NCI-H82 (cell line): ENCODE data around the gene SLC24A4.

Experiments used
- DNase-seq: peaks from one replicate; lab custom pipeline; 2025; lab: John Stamatoyannopoulos, UW

SLC24A4 gene

GRCh38 chr14:92316937-92317336, 6.0 kb upstream of the SLC24A4 start:
- DNase-seq = no peak

DNA sequence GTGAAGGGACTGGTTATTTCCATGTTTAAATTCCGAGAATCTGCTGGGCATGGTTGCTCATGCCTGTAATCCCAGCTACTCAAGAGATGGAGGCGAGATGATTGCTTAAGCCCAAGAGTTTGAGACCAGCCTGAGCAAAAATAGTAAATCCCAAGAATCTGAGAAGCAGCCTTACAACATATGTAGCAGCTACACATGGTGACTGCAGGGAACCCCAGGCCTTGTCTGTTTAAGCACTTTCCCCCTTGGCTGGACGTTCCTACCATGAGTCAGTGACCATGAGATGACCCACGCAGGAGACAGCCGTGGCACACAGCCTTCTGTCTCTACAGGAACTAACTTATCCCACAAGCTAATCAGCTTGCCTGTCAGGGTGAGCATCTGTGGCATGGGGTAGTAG, 5.5 kb upstream of the SLC24A4 start:
- DNase-seq = no peak

- no peak for DNase-seq
Measured at GRCh38 chr14:92321701-92322100, 1.3 kb upstream of the SLC24A4 start.

GRCh38 chr14:92322516-92322915, 449 bp upstream of the SLC24A4 start:
- no peak for DNase-seq

DNA sequence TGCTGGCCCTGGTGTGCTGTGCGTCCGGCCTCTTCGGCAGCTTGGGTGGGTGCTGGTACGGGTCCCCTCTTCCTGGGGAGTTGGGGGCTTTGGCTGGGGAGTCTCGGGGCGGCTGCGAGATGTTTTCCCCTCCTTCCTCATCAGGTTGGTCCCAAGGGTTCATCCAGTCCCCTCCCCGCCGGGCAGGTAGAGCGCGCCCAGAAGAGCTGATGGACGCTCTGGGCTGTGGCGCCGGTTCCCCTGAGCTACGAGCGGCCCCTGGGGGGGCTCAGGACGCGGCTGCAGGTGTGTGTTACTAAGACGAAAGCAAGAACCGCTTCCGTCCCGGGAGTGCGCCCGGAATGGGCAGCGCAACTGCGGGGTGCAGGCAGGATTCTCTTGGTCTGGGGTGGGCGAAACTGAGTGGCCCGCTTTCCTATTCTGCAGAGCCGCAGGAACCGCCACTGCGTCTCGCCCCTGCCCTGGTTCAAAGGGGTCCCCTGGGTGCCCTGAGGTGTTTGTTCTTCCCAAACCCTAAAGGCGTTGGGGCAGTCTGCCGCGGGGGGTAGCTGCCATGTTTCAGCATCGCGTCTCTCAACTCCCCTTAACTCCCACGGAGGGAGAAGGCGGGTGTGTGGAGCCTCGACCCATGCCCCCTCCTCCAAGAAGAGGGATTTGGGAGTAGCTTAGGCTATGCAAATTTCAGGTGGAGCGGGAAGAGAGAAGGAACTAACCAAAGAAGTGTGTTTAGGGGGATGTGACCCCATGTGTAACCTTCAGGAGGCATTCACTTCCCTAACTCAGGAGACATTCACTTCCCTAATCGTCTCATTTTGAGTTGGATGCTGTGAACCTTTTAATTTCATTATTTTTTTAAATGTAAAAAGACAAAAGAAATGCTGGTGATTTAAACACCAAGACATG, 1.2 kb downstream of the SLC24A4 start:
- DNase-seq = no peak

DNA sequence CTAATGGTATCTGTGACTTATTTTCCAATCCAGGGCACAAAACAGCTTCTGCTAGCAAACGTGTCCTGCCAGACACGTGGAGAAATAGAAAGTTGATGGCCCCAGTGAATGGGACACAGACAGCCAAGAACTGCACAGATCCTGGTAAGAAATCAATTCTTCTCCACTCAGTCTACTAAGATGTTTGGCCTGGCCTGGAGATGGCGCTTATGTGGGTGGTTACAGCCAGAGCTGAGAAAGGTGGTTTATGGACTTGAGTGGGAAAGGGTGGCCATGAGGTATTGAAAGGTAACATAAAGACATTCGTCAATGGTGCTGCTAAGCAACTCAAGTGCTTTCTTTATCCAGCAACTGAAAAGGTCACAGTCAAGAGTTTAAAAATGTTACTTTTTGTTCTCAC, 2.9 kb downstream of the SLC24A4 start:
- DNase-seq = peak; percentile 13

DNA sequence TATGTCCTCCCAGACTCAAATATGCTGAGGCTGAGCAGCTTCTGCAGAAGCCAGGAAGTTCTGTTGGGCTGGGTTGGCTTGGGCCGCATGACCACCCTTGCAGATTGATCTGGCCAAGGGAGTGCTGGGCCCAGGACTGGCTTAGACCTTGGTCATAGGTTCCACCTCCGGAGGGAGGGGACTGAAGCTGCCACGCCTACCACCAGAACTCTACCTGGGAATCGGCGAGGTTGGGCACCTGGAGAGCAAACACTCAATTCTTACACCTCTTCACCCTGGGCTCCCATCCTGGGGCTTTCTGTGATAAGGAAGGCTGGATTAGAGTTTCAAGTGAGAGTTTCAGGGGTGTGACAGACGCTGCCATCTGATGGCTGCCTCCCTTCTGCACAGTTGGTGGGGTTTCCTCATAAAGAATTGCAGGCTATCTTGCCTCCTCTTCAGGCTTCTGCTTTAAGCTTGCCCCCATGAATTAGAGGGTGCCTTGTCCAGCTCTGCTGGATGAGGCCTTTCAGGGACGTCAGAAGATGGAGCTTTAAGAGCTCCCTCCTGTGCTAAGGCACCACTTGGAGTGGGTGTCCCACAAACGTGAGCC, 5.8 kb downstream of the SLC24A4 start:
- peak; percentile 27 for DNase-seq

DNA sequence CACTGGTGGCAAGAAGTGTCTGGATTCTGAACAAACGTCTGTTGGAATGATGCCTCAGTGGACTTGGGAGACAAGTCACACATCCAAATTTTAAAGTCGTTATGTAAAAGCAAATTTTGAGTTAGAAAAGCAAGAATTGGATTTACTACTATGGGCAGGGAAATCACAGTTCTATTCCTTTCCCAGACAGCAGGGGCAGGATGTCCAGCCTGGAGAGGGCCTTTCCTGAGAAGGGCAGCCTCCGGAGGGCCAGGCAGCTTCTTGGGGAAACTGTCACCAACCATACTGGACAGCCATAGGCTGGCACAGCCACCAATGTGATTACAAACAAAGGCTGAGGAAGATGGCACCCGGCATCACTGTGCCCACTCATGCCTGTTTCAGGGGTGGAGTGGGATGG, 11.1 kb downstream of the SLC24A4 start:
- DNase-seq = no peak

DNA sequence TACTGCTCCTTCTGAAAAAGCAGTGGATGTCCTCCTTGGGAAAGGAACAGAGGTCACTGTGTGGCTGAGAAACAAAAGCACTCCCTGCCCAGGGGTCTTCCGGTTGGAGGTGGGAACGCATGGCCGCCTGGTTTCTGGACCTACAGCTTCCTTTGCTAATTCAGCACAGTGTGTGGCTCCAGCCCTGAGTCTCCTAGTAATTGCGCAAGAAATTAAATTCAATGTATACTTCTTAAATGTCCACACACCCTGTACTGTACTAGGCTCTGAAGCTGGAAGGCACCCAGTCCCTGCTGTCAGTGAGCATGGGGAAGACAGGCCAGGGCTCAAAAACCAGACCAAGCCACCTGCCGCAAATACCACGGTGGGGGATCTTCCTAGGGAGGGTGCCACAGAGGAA, 13.4 kb downstream of the SLC24A4 start:
- DNase-seq = no peak

- DNase-seq = no peak
Measured at GRCh38 chr14:92339426-92339825, 16.5 kb downstream of the SLC24A4 start.

DNA sequence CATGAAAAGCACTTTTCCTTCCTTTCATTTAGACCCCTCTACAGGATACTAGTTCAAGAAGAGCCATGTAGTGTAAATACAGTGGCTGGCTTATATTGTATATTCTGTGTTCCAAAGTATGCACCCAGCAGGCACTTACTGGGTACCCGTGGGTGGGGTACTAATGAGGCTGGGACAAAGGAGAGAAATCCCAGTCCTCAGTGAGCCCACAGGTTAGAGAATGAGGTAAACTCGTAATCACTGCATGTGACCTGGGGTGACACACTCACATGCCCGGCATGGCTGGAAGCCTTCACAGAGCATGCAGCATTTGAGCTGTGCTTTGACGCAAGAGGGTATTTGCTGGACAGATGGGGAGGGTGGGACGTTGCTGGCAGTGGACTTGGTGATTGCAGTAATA, 17.1 kb downstream of the SLC24A4 start:
- peak; percentile 66 for DNase-seq

GRCh38 chr14:92340931-92341330, 18.0 kb downstream of the SLC24A4 start:
- DNase-seq = peak; percentile 29

DNA sequence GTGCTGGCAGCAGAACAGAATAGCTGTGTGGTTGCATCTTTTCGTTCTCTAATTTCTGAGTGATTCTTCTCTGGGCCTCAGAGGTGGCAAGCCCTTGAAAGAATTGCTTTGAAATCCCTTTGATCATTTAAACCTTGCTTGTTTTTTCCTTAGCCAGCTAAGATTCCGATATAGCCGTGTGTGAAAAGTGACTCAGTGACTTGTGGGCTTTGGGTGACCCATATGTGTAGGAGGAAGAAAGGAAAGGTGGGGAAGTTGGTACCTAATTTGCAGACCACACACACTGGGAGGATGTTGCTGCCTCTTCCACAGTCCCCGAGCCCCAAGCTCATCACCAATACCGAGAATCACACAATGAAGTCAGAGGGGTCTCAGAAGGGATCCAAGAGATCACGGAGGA, 18.8 kb downstream of the SLC24A4 start:
- DNase-seq = no peak

DNA sequence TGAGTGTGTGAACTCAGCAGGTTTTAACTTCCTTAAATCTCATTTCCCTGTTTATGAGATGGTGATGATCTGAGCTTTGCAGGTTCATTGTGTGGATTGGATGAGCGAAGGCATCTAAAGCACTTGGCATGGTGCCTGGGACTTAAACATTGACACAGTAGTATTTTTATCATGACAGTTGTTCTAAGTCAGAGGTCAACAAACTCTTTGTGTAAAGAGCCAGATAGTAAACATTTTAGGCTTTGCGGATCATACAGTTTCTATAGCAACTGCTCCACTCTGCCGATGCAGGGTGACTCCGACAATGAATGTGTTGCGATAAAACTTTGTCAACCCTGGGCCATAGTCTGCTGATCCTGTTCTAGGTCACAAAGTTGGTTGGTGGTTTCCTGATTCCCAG, 25.2 kb downstream of the SLC24A4 start:
- peak; percentile 77 for DNase-seq

DNA sequence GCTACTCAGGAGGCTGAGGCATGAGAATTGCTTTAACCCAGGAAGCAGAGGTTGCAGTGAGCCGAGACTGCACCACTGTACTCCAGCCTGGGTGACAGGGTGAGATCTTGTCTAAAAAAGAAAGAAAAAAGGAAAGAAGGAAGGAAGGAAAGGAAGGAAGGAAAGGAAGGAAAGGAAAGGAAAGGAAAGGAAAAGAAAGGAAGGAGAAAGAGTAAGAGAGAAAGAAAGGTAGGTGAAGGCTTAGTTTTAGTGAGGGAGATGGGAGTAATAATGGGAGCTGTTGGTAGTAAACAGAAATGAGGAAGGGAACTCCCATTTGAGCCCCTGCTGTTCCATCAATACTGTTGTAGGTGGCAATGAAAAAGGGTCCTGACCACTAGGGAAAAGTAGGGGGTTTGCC, 28.8 kb downstream of the SLC24A4 start:
- DNase-seq = no peak

GRCh38 chr14:92352158-92352985, 29.4 kb downstream of the SLC24A4 start:
- DNase-seq = peak; percentile 62

DNA sequence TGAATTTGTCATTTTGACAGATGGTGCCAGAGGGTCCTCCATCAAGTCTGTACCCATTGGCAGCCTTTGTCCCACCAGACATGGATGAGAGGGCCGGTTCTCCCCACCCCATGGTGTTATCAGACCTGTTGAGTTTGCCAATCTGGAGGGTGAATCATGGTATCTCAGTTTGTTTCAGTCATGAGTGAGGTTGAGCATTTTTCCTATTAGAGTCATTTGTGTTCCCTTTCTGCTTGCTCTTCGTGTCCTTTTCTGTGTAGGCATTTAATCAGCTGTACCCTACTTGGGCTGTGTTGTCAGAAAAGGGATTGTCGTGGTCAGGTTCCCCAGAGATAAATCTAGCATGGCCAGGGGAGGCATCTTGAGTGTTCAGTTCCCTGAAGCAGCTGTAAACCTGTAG, 30.5 kb downstream of the SLC24A4 start:
- no peak for DNase-seq

DNA sequence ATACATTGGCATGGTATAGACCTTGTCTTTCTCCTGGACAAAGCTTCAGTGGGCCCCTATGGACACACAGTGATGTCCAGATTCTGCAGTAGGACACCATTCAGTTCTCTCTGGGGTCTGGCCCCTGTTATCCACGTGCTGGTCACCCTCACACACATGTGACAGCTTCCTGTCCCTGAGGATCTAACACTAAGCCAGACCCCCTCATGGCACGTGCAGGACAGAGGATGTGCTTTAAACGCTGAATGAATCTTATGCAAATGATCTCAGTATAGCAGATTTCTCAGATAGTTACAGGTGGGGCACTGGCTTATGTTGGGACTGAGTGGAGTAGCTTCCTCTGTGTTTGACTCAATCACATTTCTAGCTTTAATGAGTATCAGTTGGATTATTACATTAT, 33.7 kb downstream of the SLC24A4 start:
- no peak for DNase-seq

DNA sequence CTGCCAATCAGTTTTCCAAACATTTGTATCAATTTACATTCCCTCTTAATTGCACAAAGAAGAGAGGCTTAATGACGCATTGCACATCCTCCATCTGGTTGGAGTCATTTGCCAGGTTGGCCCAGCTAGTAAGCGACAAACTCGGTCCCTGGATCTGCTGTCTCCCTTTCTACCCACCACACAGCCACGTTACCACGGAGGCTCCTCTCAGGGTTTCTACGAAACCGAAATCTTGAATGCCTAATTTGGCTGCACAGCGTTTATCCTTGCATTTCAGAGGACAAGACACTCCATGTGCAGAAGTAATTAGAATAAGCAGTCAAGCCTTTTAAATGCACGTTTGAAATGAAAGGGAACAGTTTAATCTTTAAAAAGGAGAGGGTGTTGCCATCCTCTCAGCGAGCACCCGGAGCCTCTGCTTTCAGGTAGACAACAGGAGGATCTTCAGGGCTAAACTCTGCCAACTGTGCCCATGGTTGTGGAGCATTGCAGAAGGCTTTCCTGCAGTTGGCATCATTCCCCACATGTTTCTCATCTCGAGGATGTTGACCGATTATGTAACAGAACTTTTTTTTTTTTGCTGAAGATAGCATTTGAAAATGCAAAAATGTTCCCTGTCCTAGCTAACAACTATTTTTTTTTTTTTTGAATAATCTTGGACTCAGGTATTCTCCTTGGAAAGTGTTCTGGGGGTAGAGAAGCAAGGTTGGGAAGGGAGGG, 37.8 kb downstream of the SLC24A4 start:
- no peak for DNase-seq

DNA sequence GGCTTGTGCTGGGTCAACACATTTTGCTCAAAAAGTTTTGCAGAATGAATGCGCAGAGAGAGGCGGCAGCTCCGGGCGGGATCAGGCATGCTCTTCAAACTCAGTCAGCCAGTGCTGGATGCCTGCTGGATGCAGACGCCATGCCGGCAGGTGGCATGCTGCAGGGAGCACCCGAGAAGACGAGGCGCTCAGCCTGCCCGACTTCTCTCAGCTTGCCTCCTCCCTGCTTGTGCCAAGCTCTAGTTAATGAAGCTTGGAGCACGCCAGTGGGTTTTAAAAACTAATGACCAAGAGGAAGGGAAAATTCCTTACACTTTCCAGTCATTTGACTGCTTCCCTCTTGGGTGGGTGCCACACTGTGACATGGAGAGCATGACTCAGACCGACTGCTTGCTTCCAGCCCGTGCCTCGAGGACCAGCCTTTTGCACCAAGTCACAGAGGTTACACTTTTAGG, 39.8 kb downstream of the SLC24A4 start:
- no peak for DNase-seq

- DNase-seq = no peak
Measured at GRCh38 chr14:92366237-92366636, 43.3 kb downstream of the SLC24A4 start.

DNA sequence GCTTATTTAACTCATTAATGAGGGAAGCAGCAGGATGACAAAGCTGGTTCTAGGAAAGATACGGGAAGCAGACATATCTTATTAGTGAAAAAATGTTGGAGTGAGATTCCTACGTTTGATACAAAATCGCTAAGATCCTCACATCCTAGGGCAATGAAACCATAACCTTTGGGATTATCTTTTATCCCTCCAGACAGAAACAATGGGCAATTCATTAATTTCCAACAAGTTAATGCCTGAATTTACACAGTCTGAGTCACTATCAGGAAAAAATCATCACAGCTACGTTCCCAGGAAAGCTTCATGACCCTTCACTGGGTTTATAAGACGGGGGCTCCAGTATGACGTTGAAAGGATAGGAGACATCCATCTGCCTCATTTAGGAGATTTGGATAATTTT, 45.0 kb downstream of the SLC24A4 start:
- no peak for DNase-seq
